ENCODE results near the gene PTPRN2. TPM values are rescaled to one million over a fixed set of nuclear protein-coding genes. Genes with fewer than 3 reads are reported as not detected.
"Not testable (repeated sequence)": the region's sequence is repeated elsewhere in the genome, so short reads cannot be mapped to it uniquely, and the experiment has no call there.

Gene PTPRN2
- total and polyA plus RNA-seq, 2 of the 13 experiments (the other 11 are each of a cell fraction or from before 2014, with no cell fraction given), result 2.5 to 24.2 TPM

- H3K27ac ChIP-seq (ENCODE audit: extremely low read length, insufficient read depth, low read length); DNase-seq (ENCODE audit: low spot score); POLR2A ChIA-PET; H3K27me3 ChIP-seq (ENCODE audit: control insufficient read depth in 1 of 2, insufficient read depth in 2 of 2, low read length in 2 of 2); H3K4me3 ChIP-seq (replicated peaks in 1 of 3; ENCODE audit: insufficient read depth in 1 of 3, low read depth in 2 of 3, low read length in 3 of 3); H2AFZ ChIP-seq (ENCODE audit: low read length); H3K79me2 ChIP-seq (ENCODE audit: insufficient read depth, low read length); CTCF ChIA-PET (ENCODE audit: low intra/inter-chr PET ratio, low total read pairs); H3K4me2 ChIP-seq (ENCODE audit: low read depth, low read length); in situ Hi-C loops (cut with HindIII; ENCODE audit: extremely low pct_ligation_motif_present, low pct_unique_long_range_greater_than_20kb); H3K9ac ChIP-seq (ENCODE audit: insufficient read depth, low read depth, low read length); BruUV-seq (replicated peaks); intact Hi-C loops (cut with micrococcal nuclease; ENCODE audit: unreplicated experiment); ATAC-seq; H4K20me1 ChIP-seq (ENCODE audit: insufficient read depth, low read length); H3K36me3 ChIP-seq (replicated peaks in 1 of 2; ENCODE audit: control insufficient read depth in 1 of 2, insufficient read depth in 2 of 2, low read length in 2 of 2): not testable (repeated sequence)
- Histone ChIP-seq H3K9me3 (ENCODE audit: low read length) (peaks cover 22% of the 10 kb centered on the region), H3K4me1 (ENCODE audit: insufficient read depth, low read length) (peaks cover 30% of the 10 kb centered on the region)
- peak; percentile 71 for FAIRE-seq
- WGBS (ENCODE audit: low lambda C conversion rate), result 89% methylated on average over 18 of the region's 18 CpGs
Measured at GRCh38 chr7:158147431-158147830, 440.2 kb downstream of the PTPRN2 start.

- CTCF ChIA-PET (ENCODE audit: low intra/inter-chr PET ratio, low total read pairs), result no interaction called here
- Histone ChIP-seq H3K4me3 (replicated peaks in 1 of 3; ENCODE audit: insufficient read depth in 1 of 3, low read depth in 2 of 3, low read length in 3 of 3) (no peak overlapping the region), H3K27ac (ENCODE audit: extremely low read length, insufficient read depth, low read length) (no peak overlapping the region), H3K9ac (ENCODE audit: insufficient read depth, low read depth, low read length) (no peak overlapping the region), H3K9me3 (ENCODE audit: low read length) (peaks cover 22% of the 10 kb centered on the region), H3K4me2 (ENCODE audit: low read depth, low read length) (no peak overlapping the region), H3K79me2 (ENCODE audit: insufficient read depth, low read length) (no peaks in the 10 kb centered on the region), H4K20me1 (ENCODE audit: insufficient read depth, low read length) (no peaks in the 10 kb centered on the region), H3K36me3 (replicated peaks in 1 of 2; ENCODE audit: control insufficient read depth in 1 of 2, insufficient read depth in 2 of 2, low read length in 2 of 2) (no peaks in the 10 kb centered on the region), H3K27me3 (ENCODE audit: control insufficient read depth in 1 of 2, insufficient read depth in 2 of 2, low read length in 2 of 2) (no peaks in the 10 kb centered on the region), H2AFZ (ENCODE audit: low read length) (no peak overlapping the region), H3K4me1 (ENCODE audit: insufficient read depth, low read length) (peaks cover 28% of the 10 kb centered on the region)
- FAIRE-seq (no peak), ATAC-seq (no peak), DNase-seq (ENCODE audit: low spot score) (no peak)
- in situ Hi-C loops (cut with HindIII; ENCODE audit: extremely low pct_ligation_motif_present, low pct_unique_long_range_greater_than_20kb) (no loop called here), intact Hi-C loops (cut with micrococcal nuclease; ENCODE audit: unreplicated experiment) (no loop called here)
- 91% methylated on average over 11 of the region's 13 CpGs for WGBS (ENCODE audit: low lambda C conversion rate)
- BruUV-seq (replicated peaks), result no TSS peak
- POLR2A ChIA-PET, result no interaction called here
- no peak for TF ChIP-seq MAFF (IDR thresholded peaks at IDR 0.05; ENCODE audit: low read depth, low read length)
- TF ChIP-seq ZNF275 (CRISPR knock-in tag; IDR thresholded peaks at IDR 0.05; ENCODE audit: borderline replicate concordance), result no peak
- TF ChIP-seq, protein P1, sequence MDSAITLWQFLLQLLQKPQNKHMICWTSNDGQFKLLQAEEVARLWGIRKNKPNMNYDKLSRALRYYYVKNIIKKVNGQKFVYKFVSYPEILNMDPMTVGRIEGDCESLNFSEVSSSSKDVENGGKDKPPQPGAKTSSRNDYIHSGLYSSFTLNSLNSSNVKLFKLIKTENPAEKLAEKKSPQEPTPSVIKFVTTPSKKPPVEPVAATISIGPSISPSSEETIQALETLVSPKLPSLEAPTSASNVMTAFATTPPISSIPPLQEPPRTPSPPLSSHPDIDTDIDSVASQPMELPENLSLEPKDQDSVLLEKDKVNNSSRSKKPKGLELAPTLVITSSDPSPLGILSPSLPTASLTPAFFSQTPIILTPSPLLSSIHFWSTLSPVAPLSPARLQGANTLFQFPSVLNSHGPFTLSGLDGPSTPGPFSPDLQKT (CRISPR knock-in tag; IDR thresholded peaks at IDR 0.05; ENCODE audit: borderline replicate concordance), result no peak
- TF ChIP-seq RERE (CRISPR knock-in tag; IDR thresholded peaks at IDR 0.05; ENCODE audit: low read depth), result no peak
- no peak for TF ChIP-seq ZNF414 (CRISPR knock-in tag; IDR thresholded peaks at IDR 0.05)
- no peak for TF ChIP-seq TBX2 (CRISPR knock-in tag; IDR thresholded peaks at IDR 0.05; ENCODE audit: borderline replicate concordance)
- no peak for TF ChIP-seq GTF2F1 (IDR thresholded peaks at IDR 0.05; ENCODE audit: low read length)
- no peak for TF ChIP-seq ZNF761 (CRISPR knock-in tag; conservative IDR thresholded peaks at IDR 0.05)
- TF ChIP-seq PCBP2 (optimal IDR thresholded peaks at IDR 0.05; ENCODE audit: low read depth, low read length, poor library complexity, severe bottlenecking), result no peak
- TF ChIP-seq ZZZ3 (CRISPR knock-in tag; IDR thresholded peaks at IDR 0.05; ENCODE audit: borderline replicate concordance), result no peak
Measured at GRCh38 chr7:158145370-158145769, 442.3 kb downstream of the PTPRN2 start.
